Astrocyte (in vitro differentiated cells and primary cell): ENCODE data around the gene CPEB3. TPM values are rescaled to one million over a fixed set of nuclear protein-coding genes. Genes with fewer than 3 reads are reported as not detected.

Experiments
- DNase-seq: peaks from one replicate; pipeline ENCODE4 v3.0.0-alpha.2; 2010; ENCODE audit warnings: low read depth
- FAIRE-seq: peaks from 2 replicates; lab custom pipeline; 2011; peaks lifted over from hg19 to GRCh38; lab: Jason Lieb, UNC
- H2AFZ ChIP-seq: 2 replicates; pipeline ENCODE4 v1.6.0; 2012; ENCODE audit warnings: low read depth, low read length, inconsistent platforms
- H3K27ac ChIP-seq: 2 replicates; pipeline ENCODE4 v1.5.1; 2011; ENCODE audit warnings: low read depth, low read length, inconsistent platforms
- H3K27me3 ChIP-seq: 2 replicates; pipeline ENCODE4 v1.6.0; 2011; ENCODE audit warnings: low read length, inconsistent platforms; ENCODE audit not compliant: insufficient read depth
- H3K36me3 ChIP-seq: 2 replicates; pipeline ENCODE4 v1.5.1; 2011; ENCODE audit warnings: low read length, inconsistent platforms; ENCODE audit not compliant: insufficient read depth
- H3K4me1 ChIP-seq: 2 replicates; pipeline ENCODE4 v1.5.1; 2011; ENCODE audit warnings: low read length, inconsistent platforms; ENCODE audit not compliant: insufficient read depth
- H3K4me2 ChIP-seq: 2 replicates; pipeline ENCODE4 v1.6.0; 2012; ENCODE audit warnings: low read length, inconsistent platforms
- H3K4me3 ChIP-seq: 2 replicates; pipeline ENCODE4 v1.5.1; 2011; ENCODE audit warnings: low read depth, mild to moderate bottlenecking, low read length, inconsistent platforms; ENCODE audit not compliant: insufficient read depth
- H3K79me2 ChIP-seq: 2 replicates; pipeline ENCODE4 v1.6.0; 2012; ENCODE audit warnings: mild to moderate bottlenecking, low read length, inconsistent platforms; ENCODE audit not compliant: insufficient read depth
- H3K9ac ChIP-seq: 2 replicates; pipeline ENCODE4 v1.6.0; 2012; ENCODE audit warnings: mild to moderate bottlenecking, low read length, inconsistent platforms
- H3K9me3 ChIP-seq: 2 replicates; pipeline ENCODE4 v1.5.1; 2012; ENCODE audit warnings: low read depth, mild to moderate bottlenecking, low read length, inconsistent platforms; ENCODE audit not compliant: insufficient read depth
- H4K20me1 ChIP-seq: 2 replicates; pipeline ENCODE4 v1.6.0; 2012; ENCODE audit warnings: low read length, inconsistent platforms; ENCODE audit not compliant: insufficient read depth
- H3K27ac Mint-ChIP-seq: one replicate; pipeline ENCODE4 v1.8.0; 2021; ENCODE audit warnings: mild to moderate bottlenecking, mixed read lengths; ENCODE audit not compliant: unreplicated experiment
- H3K27me3 Mint-ChIP-seq: one replicate; pipeline ENCODE4 v1.8.0; 2021; ENCODE audit warnings: low read depth, mixed read lengths; ENCODE audit not compliant: unreplicated experiment
- H3K36me3 Mint-ChIP-seq: one replicate; pipeline ENCODE4 v1.8.0; 2021; ENCODE audit warnings: low read depth, mixed read lengths; ENCODE audit not compliant: unreplicated experiment
- H3K4me1 Mint-ChIP-seq: one replicate; pipeline ENCODE4 v1.8.0; 2021; ENCODE audit warnings: low read depth, mixed read lengths; ENCODE audit not compliant: unreplicated experiment
- H3K4me3 Mint-ChIP-seq: one replicate; pipeline ENCODE4 v1.8.0; 2021; ENCODE audit warnings: mild to moderate bottlenecking, moderate library complexity, mixed read lengths; ENCODE audit not compliant: unreplicated experiment
- H3K9me3 Mint-ChIP-seq: one replicate; pipeline ENCODE4 v1.8.0; 2021; ENCODE audit warnings: mild to moderate bottlenecking, mixed read lengths; ENCODE audit not compliant: unreplicated experiment
- EZH2 ChIP-seq: IDR thresholded peaks from 2 replicates; pipeline ENCODE4 v1.6.1; 2012; ENCODE audit warnings: mild to moderate bottlenecking, low read length, inconsistent platforms; ENCODE audit not compliant: insufficient read depth
- total RNA-seq: library from RNA; stranded (reverse); gene quantifications from 2 replicates; pipeline ENCODE4 v1.2.1, GENCODE V29; 2021
- TF ChIP-seq, protein P1 (sequence below): IDR thresholded peaks from 2 replicates; pipeline ENCODE4 v1.5.1; 2011; ENCODE audit warnings: low read depth, mild to moderate bottlenecking, inconsistent platforms, low read length, moderate library complexity; ENCODE audit not compliant: insufficient read depth

CPEB3 gene
- total RNA-seq, 1 donor from 2014 or later = 1.6 TPM

DNA sequence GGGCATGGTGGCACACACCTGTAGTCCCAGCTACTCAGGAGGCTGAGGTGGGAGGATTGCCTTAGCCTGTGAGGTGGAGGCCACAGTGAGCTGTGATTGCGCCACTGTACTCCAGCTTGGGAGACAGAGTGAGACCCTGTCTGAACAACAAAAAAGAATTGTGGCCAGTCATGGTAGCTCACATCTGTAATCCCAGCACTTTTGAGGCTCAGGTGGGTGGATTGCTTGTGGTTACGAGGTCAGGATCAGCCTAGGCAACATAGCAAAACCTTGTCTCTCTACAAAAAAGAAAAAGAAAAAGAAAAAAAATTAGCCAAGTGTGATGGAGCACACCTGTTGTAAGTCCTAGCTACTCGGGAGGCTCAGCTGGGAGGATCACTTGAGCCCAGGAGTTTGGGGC lies 22.9 kb upstream of the CPEB3 start:
- Histone ChIP-seq H3K4me1 (no peaks in the 10 kb centered on the region), H3K36me3 (peaks cover 12% of the 10 kb centered on the region), H4K20me1 (peaks cover 63% of the 10 kb centered on the region), H3K9ac (no peak overlapping the region), H2AFZ (no peak overlapping the region), H3K9me3 (no peaks in the 10 kb centered on the region), H3K79me2 (peaks cover 65% of the 10 kb centered on the region), H3K27me3 (no peaks in the 10 kb centered on the region), H3K4me2 (no peak overlapping the region), H3K4me3 (no peak overlapping the region), H3K27ac (no peak overlapping the region)
- DNase-seq = no peak
- TF ChIP-seq EZH2 = no peak
- TF ChIP-seq, protein P1, sequence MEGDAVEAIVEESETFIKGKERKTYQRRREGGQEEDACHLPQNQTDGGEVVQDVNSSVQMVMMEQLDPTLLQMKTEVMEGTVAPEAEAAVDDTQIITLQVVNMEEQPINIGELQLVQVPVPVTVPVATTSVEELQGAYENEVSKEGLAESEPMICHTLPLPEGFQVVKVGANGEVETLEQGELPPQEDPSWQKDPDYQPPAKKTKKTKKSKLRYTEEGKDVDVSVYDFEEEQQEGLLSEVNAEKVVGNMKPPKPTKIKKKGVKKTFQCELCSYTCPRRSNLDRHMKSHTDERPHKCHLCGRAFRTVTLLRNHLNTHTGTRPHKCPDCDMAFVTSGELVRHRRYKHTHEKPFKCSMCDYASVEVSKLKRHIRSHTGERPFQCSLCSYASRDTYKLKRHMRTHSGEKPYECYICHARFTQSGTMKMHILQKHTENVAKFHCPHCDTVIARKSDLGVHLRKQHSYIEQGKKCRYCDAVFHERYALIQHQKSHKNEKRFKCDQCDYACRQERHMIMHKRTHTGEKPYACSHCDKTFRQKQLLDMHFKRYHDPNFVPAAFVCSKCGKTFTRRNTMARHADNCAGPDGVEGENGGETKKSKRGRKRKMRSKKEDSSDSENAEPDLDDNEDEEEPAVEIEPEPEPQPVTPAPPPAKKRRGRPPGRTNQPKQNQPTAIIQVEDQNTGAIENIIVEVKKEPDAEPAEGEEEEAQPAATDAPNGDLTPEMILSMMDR = no peak
- no peaks in the 10 kb centered on the region for H3K36me3 Mint-ChIP-seq
- H3K27ac Mint-ChIP-seq = no peak overlapping the region
- FAIRE-seq = no peak
- H3K27me3 Mint-ChIP-seq = no peaks in the 10 kb centered on the region
- no peaks in the 10 kb centered on the region for H3K4me1 Mint-ChIP-seq
- no peak overlapping the region for H3K4me3 Mint-ChIP-seq
- H3K9me3 Mint-ChIP-seq = no peaks in the 10 kb centered on the region

DNA sequence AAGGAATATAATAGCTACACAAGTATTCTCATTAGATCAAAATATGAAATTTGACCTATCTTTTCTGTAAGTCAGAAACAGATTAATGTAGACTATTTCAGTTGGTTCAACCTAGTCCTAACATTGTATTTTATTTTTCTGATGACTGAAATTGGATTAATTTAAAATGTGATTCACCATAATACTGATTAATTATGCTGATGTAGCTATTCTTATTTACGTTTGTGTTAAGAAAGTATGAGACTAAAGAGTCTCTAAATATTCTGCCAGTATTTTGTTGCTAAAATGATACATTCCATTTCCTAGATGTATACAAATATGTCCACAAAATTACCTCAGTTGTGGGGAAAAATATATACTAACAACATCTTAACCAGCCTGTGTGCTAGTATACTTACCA lies 18.4 kb upstream of the CPEB3 start:
- no peak for DNase-seq
- H3K27me3 ChIP-seq = no peaks in the 10 kb centered on the region
- H3K27ac Mint-ChIP-seq = no peak overlapping the region
- no peaks in the 10 kb centered on the region for H3K9me3 ChIP-seq
- TF ChIP-seq, protein P1 = no peak
- no peak for TF ChIP-seq EZH2
- peaks cover 70% of the 10 kb centered on the region for H4K20me1 ChIP-seq
- peaks cover 83% of the 10 kb centered on the region for H3K79me2 ChIP-seq
- peak; percentile 20 for FAIRE-seq
- H3K27me3 Mint-ChIP-seq = no peaks in the 10 kb centered on the region
- no peaks in the 10 kb centered on the region for H3K36me3 Mint-ChIP-seq
- H3K9me3 Mint-ChIP-seq = no peaks in the 10 kb centered on the region
- H3K4me1 Mint-ChIP-seq = no peaks in the 10 kb centered on the region
- no peak overlapping the region for H3K9ac ChIP-seq
- no peaks in the 10 kb centered on the region for H3K4me1 ChIP-seq
- no peak overlapping the region for H3K4me2 ChIP-seq
- no peak overlapping the region for H3K4me3 ChIP-seq
- H3K27ac ChIP-seq = no peak overlapping the region
- peaks cover 12% of the 10 kb centered on the region for H3K36me3 ChIP-seq
- no peak overlapping the region for H2AFZ ChIP-seq
- H3K4me3 Mint-ChIP-seq = no peak overlapping the region

DNA sequence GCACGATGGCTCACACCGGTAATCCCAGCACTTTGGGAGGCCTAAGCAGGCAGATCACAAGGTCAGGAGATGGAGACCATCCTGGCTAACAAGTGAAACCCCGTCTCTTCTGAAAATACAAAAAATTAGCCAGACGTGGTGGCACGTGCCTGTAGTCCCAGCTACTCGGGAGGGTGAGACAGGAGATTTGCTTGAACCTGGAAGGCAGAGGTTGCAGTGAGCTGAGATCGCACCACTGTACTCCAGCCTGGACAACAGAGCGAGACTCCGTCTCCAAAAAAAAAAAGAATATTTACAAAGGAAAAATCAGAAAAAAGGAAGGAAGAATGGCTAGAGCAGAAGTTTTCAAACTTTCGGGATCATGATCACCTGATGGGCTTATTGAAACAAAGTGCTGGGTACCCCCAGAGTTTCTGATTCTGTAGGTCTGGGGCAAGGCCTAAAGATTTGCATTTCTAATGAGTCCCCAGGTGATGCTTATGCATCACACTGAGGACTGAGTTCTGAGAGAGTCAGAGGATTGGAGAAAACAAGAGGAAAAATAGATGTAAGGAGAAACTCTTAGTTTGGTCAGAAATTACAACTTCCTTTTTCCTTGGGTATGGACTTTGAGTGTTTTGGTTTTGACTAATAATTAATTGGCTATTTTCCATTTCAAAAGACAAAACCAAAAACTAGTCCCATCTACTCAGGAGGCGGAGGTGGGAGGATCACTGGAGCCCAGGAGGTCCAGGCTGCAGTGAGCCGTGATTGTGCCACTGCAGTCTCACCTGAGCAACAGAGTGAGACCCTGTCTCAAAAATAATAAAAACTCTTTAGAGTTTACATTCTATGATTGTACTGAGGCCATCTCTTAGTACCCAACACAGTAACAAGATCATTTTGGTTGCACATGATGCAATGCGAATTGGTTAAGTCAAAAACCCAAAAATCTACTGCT lies 14.5 kb upstream of the CPEB3 start:
- Mint-ChIP-seq H3K36me3 (no peaks in the 10 kb centered on the region), H3K27ac (no peak overlapping the region), H3K9me3 (no peaks in the 10 kb centered on the region), H3K27me3 (no peaks in the 10 kb centered on the region), H3K4me1 (peaks cover 5% of the 10 kb centered on the region), H3K4me3 (no peak overlapping the region)
- Histone ChIP-seq H3K79me2 (peaks cover 96% of the 10 kb centered on the region), H3K9ac (no peak overlapping the region), H3K36me3 (peaks cover 5% of the 10 kb centered on the region), H3K4me2 (no peak overlapping the region), H3K4me1 (no peaks in the 10 kb centered on the region), H3K27ac (no peak overlapping the region), H4K20me1 (peaks cover 92% of the 10 kb centered on the region), H2AFZ (no peak overlapping the region), H3K27me3 (no peaks in the 10 kb centered on the region), H3K4me3 (no peak overlapping the region), H3K9me3 (no peaks in the 10 kb centered on the region)
- DNase-seq = no peak
- FAIRE-seq = no peak
- no peak for TF ChIP-seq EZH2
- TF ChIP-seq, protein P1 = no peak
